H9 (cell line): ENCODE data around the gene TRIM24. TPM values are rescaled to one million over a fixed set of nuclear protein-coding genes. Genes with fewer than 3 reads are reported as not detected.

Source experiments
- DNase-seq: peaks from one replicate; pipeline ENCODE4 v3.0.0-alpha.2; 2017
- H2AFZ ChIP-seq: one replicate; pipeline ENCODE4 v1.6.1; 2013; ENCODE audit warnings: mild to moderate bottlenecking, low read length, control low read depth, moderate library complexity
- H2AK5ac ChIP-seq: 2 replicates; pipeline ENCODE4 v1.6.1; 2013; ENCODE audit warnings: low read length, control low read depth, mixed read lengths; ENCODE audit not compliant: insufficient read length
- H2BK120ac ChIP-seq: one replicate; pipeline ENCODE4 v1.6.1; 2013; ENCODE audit warnings: low read depth, mild to moderate bottlenecking, low read length, control low read depth, inconsistent platforms; ENCODE audit not compliant: poor library complexity, severe bottlenecking
- H2BK12ac ChIP-seq: 2 replicates; pipeline ENCODE4 v1.6.1; 2013; ENCODE audit warnings: low read length, control low read depth, mixed read lengths, low read depth; ENCODE audit not compliant: insufficient read length
- H2BK15ac ChIP-seq: 2 replicates; pipeline ENCODE4 v1.6.1; 2013; ENCODE audit warnings: low read depth, low read length, control low read depth
- H2BK20ac ChIP-seq: one replicate; pipeline ENCODE4 v1.6.1; 2013; ENCODE audit warnings: low read depth, mild to moderate bottlenecking, low read length, control low read depth, inconsistent platforms; ENCODE audit not compliant: poor library complexity, severe bottlenecking
- H2BK5ac ChIP-seq: 2 replicates; pipeline ENCODE4 v1.6.1; 2013; ENCODE audit warnings: low read length, control low read depth, mixed read lengths; ENCODE audit not compliant: insufficient read length
- H3K14ac ChIP-seq: 2 replicates; pipeline ENCODE4 v1.6.1; 2013; ENCODE audit warnings: low read length, control low read depth; ENCODE audit not compliant: insufficient read depth
- H3K18ac ChIP-seq: 2 replicates; pipeline ENCODE4 v1.6.1; 2013; ENCODE audit warnings: low read depth, mild to moderate bottlenecking, mixed read lengths, low read length, control low read depth; ENCODE audit not compliant: insufficient read length
- H3K23ac ChIP-seq: 2 replicates; pipeline ENCODE4 v1.6.1; 2013; ENCODE audit warnings: low read length, control low read depth, mixed read lengths, low read depth; ENCODE audit not compliant: insufficient read length
- H3K23me2 ChIP-seq: 2 replicates; pipeline ENCODE4 v1.6.1; 2013; ENCODE audit warnings: low read depth, mild to moderate bottlenecking, mixed read lengths, low read length, control low read depth; ENCODE audit not compliant: insufficient read length, poor library complexity, severe bottlenecking
- H3K27ac ChIP-seq: 2 replicates; pipeline ENCODE4 v1.5.1; 2013; ENCODE audit warnings: low read length, control low read depth, mixed read lengths, low read depth; ENCODE audit not compliant: insufficient read length
- H3K27me3 ChIP-seq: 2 replicates; pipeline ENCODE4 v1.6.1; 2013; ENCODE audit warnings: low read length, control low read depth, inconsistent platforms; ENCODE audit not compliant: insufficient read depth
- H3K4ac ChIP-seq: 2 replicates; pipeline ENCODE4 v1.6.1; 2013; ENCODE audit warnings: low read depth, mild to moderate bottlenecking, control low read depth, inconsistent platforms, low read length, moderate library complexity
- H3K4me1 ChIP-seq: 2 replicates; pipeline ENCODE4 v1.6.1; 2013; ENCODE audit warnings: low read length, control low read depth, inconsistent platforms; ENCODE audit not compliant: insufficient read depth
- H3K4me2 ChIP-seq: 2 replicates; pipeline ENCODE4 v1.6.1; 2013; ENCODE audit warnings: low read length, control low read depth, mixed read lengths; ENCODE audit not compliant: insufficient read length, insufficient read depth
- H3K56ac ChIP-seq: 2 replicates; pipeline ENCODE4 v1.6.1; 2013; ENCODE audit warnings: low read depth, mild to moderate bottlenecking, mixed read lengths, low read length, control low read depth; ENCODE audit not compliant: insufficient read length
- H3K79me1 ChIP-seq: 2 replicates; pipeline ENCODE4 v1.6.1; 2013; ENCODE audit warnings: low read depth, mild to moderate bottlenecking, moderate library complexity, low read length, control low read depth, inconsistent platforms; ENCODE audit not compliant: insufficient read depth, poor library complexity, severe bottlenecking
- H3K79me2 ChIP-seq: 2 replicates; pipeline ENCODE4 v1.6.1; 2013; ENCODE audit warnings: low read length, control low read depth, inconsistent platforms; ENCODE audit not compliant: insufficient read depth
- H3K9ac ChIP-seq: 2 replicates; pipeline ENCODE4 v1.6.1; 2013; ENCODE audit warnings: low read length, control low read depth, mixed read lengths; ENCODE audit not compliant: insufficient read length; ENCODE audit errors: extremely low read depth
- H3K9me3 ChIP-seq: one replicate; pipeline ENCODE4 v1.6.1; 2013; ENCODE audit warnings: low read depth, low read length, inconsistent platforms; ENCODE audit not compliant: control insufficient read depth
- H3T11ph ChIP-seq: one replicate; pipeline ENCODE4 v1.6.1; 2013; ENCODE audit warnings: mild to moderate bottlenecking, low read length, control low read depth, inconsistent platforms
- H4K20me1 ChIP-seq: one replicate; pipeline ENCODE4 v1.6.1; 2013; ENCODE audit not compliant: control insufficient read depth, insufficient read length, insufficient read depth
- H4K5ac ChIP-seq: 2 replicates; pipeline ENCODE4 v1.6.1; 2013; ENCODE audit warnings: low read depth, mild to moderate bottlenecking, mixed read lengths, low read length, control low read depth; ENCODE audit not compliant: insufficient read length
- H4K8ac ChIP-seq: replicated peaks from 2 replicates; pipeline ENCODE4 v1.6.1; 2013; ENCODE audit warnings: low read length, control low read depth, mixed read lengths, low read depth; ENCODE audit not compliant: insufficient read length
- H4K91ac ChIP-seq: 2 replicates; pipeline ENCODE4 v1.6.1; 2013; ENCODE audit warnings: low read depth, mild to moderate bottlenecking, moderate library complexity, mixed read lengths, low read length, control low read depth; ENCODE audit not compliant: insufficient read length
- H3K27ac Mint-ChIP-seq, 3 experiments: 2 replicates in 2 of 3; 3 replicates in 1 of 3; pipeline ENCODE4 v1.8.0; 2020 to 2021; ENCODE audit warnings: mixed read lengths in 3 of 3, mild to moderate bottlenecking in 1 of 3, moderate library complexity in 1 of 3
- H3K27me3 Mint-ChIP-seq: 2 replicates; pipeline ENCODE4 v1.8.0; 2021; ENCODE audit warnings: low read depth, mild to moderate bottlenecking, moderate library complexity, mixed read lengths
- H3K36me3 Mint-ChIP-seq, 3 experiments: 2 replicates in 2 of 3; 3 replicates in 1 of 3; pipeline ENCODE4 v1.8.0; 2020 to 2021; ENCODE audit warnings: low read depth in 3 of 3, mixed read lengths in 3 of 3; ENCODE audit not compliant: insufficient read depth in 1 of 3
- H3K4me1 Mint-ChIP-seq, 2 experiments: 2 replicates each; pipeline ENCODE4 v1.8.0; 2020; ENCODE audit warnings: mixed read lengths in 2 of 2
- H3K4me3 Mint-ChIP-seq, 2 experiments: 2 replicates in 1 of 2; 3 replicates in 1 of 2; pipeline ENCODE4 v1.8.0; 2020 to 2021; ENCODE audit warnings: mild to moderate bottlenecking in 2 of 2, mixed read lengths in 2 of 2, moderate library complexity in 1 of 2
- H3K9me3 Mint-ChIP-seq, 2 experiments: 2 replicates in 1 of 2; 3 replicates in 1 of 2; pipeline ENCODE4 v1.8.0; 2020; ENCODE audit warnings: mild to moderate bottlenecking in 2 of 2, mixed read lengths in 2 of 2, moderate library complexity in 1 of 2
- CTCF ChIP-seq: fragments of 200-600 bp; sonication (generic); conservative IDR thresholded peaks from 3 replicates; pipeline ENCODE4 v1.8.0; 2021; ENCODE audit warnings: antibody characterized with exemption, mild to moderate bottlenecking
- WGBS: extraction: QIAGEN DNeasy Blood & Tissue Kit; methylation state at CpG from one replicate; pipeline ENCODE4 v1.1.7; 2013; ENCODE audit warnings: missing lambda C conversion rate, low lambda C conversion rate, mixed read lengths; ENCODE audit not compliant: insufficient read length; ENCODE audit errors: extremely low coverage; 5-methylcytosine and 5-hydroxymethylcytosine counted together
- total RNA-seq: library from RNA; stranded (reverse); gene quantifications from 2 replicates; pipeline ENCODE4 v1.2.1, GENCODE V29; 2021

Gene TRIM24
- total RNA-seq, 1 experiment from 2014 or later = 260 TPM

- Histone ChIP-seq H3K23me2 (no peaks in the 10 kb centered on the region), H4K5ac (no peak overlapping the region), H3K56ac (no peak overlapping the region), H3K4me2 (no peak overlapping the region), H3T11ph (no peak overlapping the region), H2BK120ac (no peak overlapping the region), H4K8ac (no peak overlapping the region), H3K79me2 (no peaks in the 10 kb centered on the region), H3K23ac (no peak overlapping the region), H3K27me3 (no peaks in the 10 kb centered on the region; the same call in 1 of the 2 replicates), H2AK5ac (no peak overlapping the region), H2BK12ac (no peak overlapping the region), H3K4me1 (no peaks in the 10 kb centered on the region), H2BK20ac (no peak overlapping the region), H3K14ac (no peak overlapping the region), H2BK15ac (no peak overlapping the region), H3K79me1 (no peaks in the 10 kb centered on the region), H3K4ac (no peak overlapping the region), H3K27ac (no peak overlapping the region), H4K91ac (no peak overlapping the region), H3K9me3 (no peaks in the 10 kb centered on the region), H3K9ac (no peak overlapping the region), H3K18ac (no peak overlapping the region), H2AFZ (no peak overlapping the region), H2BK5ac (no peak overlapping the region), H4K20me1 (no peaks in the 10 kb centered on the region)
- Mint-ChIP-seq H3K27me3 (no peaks in the 10 kb centered on the region), H3K27ac (no peak overlapping the region), H3K4me1 (peaks cover 4 to 5% of the 10 kb centered on the region in 2 experiments), H3K36me3 (peaks cover 6 to 23% (median 12%) of the 10 kb centered on the region in 3 experiments; a peak in 6 of 7 replicates), H3K9me3 (peaks cover 8 to 24% of the 10 kb centered on the region in 2 experiments), H3K4me3 (no peak overlapping the region)
- TF ChIP-seq CTCF = no peak
- no CpG with 5 or more reads among the region's 11 CpGs for WGBS
- DNase-seq = no peak
Measured at GRCh38 chr7:138607216-138608126, 147.4 kb downstream of the TRIM24 start.
